Pancreas (tissue), 10 donors: Measurements from ENCODE around the gene NR0B2. TPM values are rescaled to one million over a fixed set of nuclear protein-coding genes. Genes with fewer than 3 reads are reported as not detected.

Source experiments
- ATAC-seq, 4 donors: fragments of 200-7000 bp; cut with Tn5 transposase; one replicate each; pipeline versions ENCODE4 v1.8.0 to v1.9.1; 2020; ENCODE audit warnings: mild to moderate bottlenecking in 4 of 4, moderate library complexity in 4 of 4
- DNase-seq, 6 donors: peaks; one replicate each; pipeline ENCODE4 v3.0.0-alpha.2; 2020
- FAIRE-seq: peaks from 2 replicates; lab custom pipeline; 2012; peaks lifted over from hg19 to GRCh38; lab: Jason Lieb, UNC
- H3K27ac ChIP-seq, 4 donors: fragments of 200-600 bp; sonication (generic); 1 replicate in 3 of 4; 2 replicates in 1 of 4; pipeline versions ENCODE4 v1.5.0 to v1.8.0; 2020
- H3K27me3 ChIP-seq, 4 donors: fragments of 200-600 bp; one replicate each; pipeline ENCODE4 v1.8.0; 2021
- H3K36me3 ChIP-seq, 3 donors: fragments of 200-600 bp; sonication (generic) in 1 of 3; one replicate each; pipeline versions ENCODE4 v1.5.0 to v1.8.0; 2020 to 2021
- H3K4me1 ChIP-seq, 3 donors: fragments of 200-600 bp; one replicate each; pipeline ENCODE4 v1.8.0; 2021
- H3K4me3 ChIP-seq, 4 donors: fragments of 200-600 bp; sonication (generic) in 2 of 4; one replicate each; pipeline versions ENCODE4 v1.5.0 to v1.8.0; 2020 to 2021
- H3K9me3 ChIP-seq, 4 donors: fragments of 200-600 bp; one replicate each; pipeline ENCODE4 v1.8.0; 2021
- CTCF ChIP-seq, 4 donors: fragments of 200-600 bp; sonication (generic) in 3 of 4; IDR thresholded peaks; one replicate each; pipeline versions ENCODE4 v1.5.0 to v1.8.0; 2021; ENCODE audit warnings: antibody characterized with exemption in 4 of 4
- WGBS, 2 donors: extraction: QIAGEN DNeasy Blood & Tissue Kit; methylation state at CpG; one replicate each; pipeline ENCODE4 v1.1.7; 2013; 5-methylcytosine and 5-hydroxymethylcytosine counted together
- intact Hi-C, 3 donors: fragments of 100-400 bp; cut with DNase I; formaldehyde crosslinking; loops; one replicate each; pipeline versions ENCODE4 v1.11.1 to v1.14.2; 2022
- polyA plus RNA-seq, 2 donors: library from polyadenylated mRNA; stranded (reverse); fragments of 200-250 nt; gene quantifications; one replicate each; pipeline ENCODE4 v1.2.3, GENCODE V29; 2013
- total RNA-seq, 6 donors: library from RNA; stranded (reverse); fragmentation: NEBNext Ultra II Directional in 4 of 6; extraction: Animal tissue kit (Norgen Biotek cat#: 25700) in 4 of 6; gene quantifications; one replicate each; pipeline versions ENCODE4 v1.2.1 to v1.2.4, GENCODE V29; 2021 to 2023
- donor health status: healthy with polysubstance abuse.
- donor health status: DM: no; HTN: no; CAD: no; lungs with moderate emphysema.
- donor health status: DM: no; HTN: no; CAD: no.
- donor health status: control.
- donor health status: control.
- donor health status: Bipolar disorder and iron deficiency.
- donor health status: DM: yes; HTN: yes; CAD: no.
- donor health status: DM: no; HTN: no; CAD: no.
- donor health status: DM: no; HTN: no; CAD: no.
- donor health status: DM: yes; HTN: yes; CAD: no.

NR0B2 gene
- total and polyA plus RNA-seq, 8 donors = 7.5 to 37.5 (median 15.5) TPM

GRCh38 chr1:26959270-26959669, 45.5 kb upstream of the NR0B2 start:
- peak overlapping the region; percentile 84 to 98 (median 88) for H3K4me3 ChIP-seq
- intact Hi-C loops = no loop called here
- no peaks in the 10 kb centered on the region for H3K36me3 ChIP-seq
- peaks cover 0 to 17% (median 8%) of the 10 kb centered on the region in 3 donors for H3K4me1 ChIP-seq
- FAIRE-seq (no peak), ATAC-seq (no peak), DNase-seq (peak in 1 of 6 donors; percentile 26)
- no peak overlapping the region for H3K27ac ChIP-seq
- 11 to 12% methylated on average over 8 to 13 of the region's 13 CpGs for WGBS, 2 donors
- no peaks in the 10 kb centered on the region for H3K27me3 ChIP-seq
- TF ChIP-seq CTCF (IDR thresholded peaks at IDR 0.05) = no peak
- no peaks in the 10 kb centered on the region for H3K9me3 ChIP-seq

GRCh38 chr1:26957306-26957705, 43.5 kb upstream of the NR0B2 start:
- Histone ChIP-seq H3K27me3 (no peaks in the 10 kb centered on the region), H3K27ac (no peak overlapping the region), H3K4me3 (no peak overlapping the region), H3K4me1 (peaks cover 0 to 17% (median 8%) of the 10 kb centered on the region in 3 donors), H3K9me3 (no peaks in the 10 kb centered on the region), H3K36me3 (no peaks in the 10 kb centered on the region)
- 94 to 96% methylated on average over 3 of the region's 3 CpGs for WGBS, 2 donors
- FAIRE-seq (no peak), DNase-seq (peak in 1 of 6 donors; percentile 9), ATAC-seq (no peak)
- intact Hi-C loops = no loop called here
- no peak for TF ChIP-seq CTCF (IDR thresholded peaks at IDR 0.05)

- no peak overlapping the region for H3K27ac ChIP-seq
- H3K4me1 ChIP-seq = peaks cover 0 to 14% (median 5%) of the 10 kb centered on the region in 3 donors
- H3K9me3 ChIP-seq = no peaks in the 10 kb centered on the region
- 89 to 93% methylated on average over 3 of the region's 3 CpGs for whole genome bisulfite sequencing, 2 donors
- no peaks in the 10 kb centered on the region for H3K27me3 ChIP-seq
- intact Hi-C loops = no loop called here
- DNase-seq (peak in 1 of 6 donors; percentile 1), FAIRE-seq (no peak), ATAC-seq (no peak)
- peaks cover 0 to 4% (median 0%) of the 10 kb centered on the region in 3 donors for H3K36me3 ChIP-seq
- no peak overlapping the region for H3K4me3 ChIP-seq
- TF ChIP-seq CTCF (IDR thresholded peaks at IDR 0.05) = no peak
These were observed 42.5 kb upstream of the NR0B2 start for GRCh38 chr1:26956321-26956720.

GRCh38 chr1:26953374-26953773, 39.6 kb upstream of the NR0B2 start:
- ATAC-seq (no peak), DNase-seq (peak in 1 of 6 donors; percentile 5), FAIRE-seq (no peak)
- H3K27ac ChIP-seq = no peak overlapping the region
- WGBS, 2 donors = 94 to 98% methylated on average over 5 of the region's 5 CpGs
- no peak overlapping the region for H3K4me3 ChIP-seq
- intact Hi-C loops = no loop called here
- no peak for TF ChIP-seq CTCF (IDR thresholded peaks at IDR 0.05)
- H3K4me1 ChIP-seq = peaks cover 0 to 1% (median 0%) of the 10 kb centered on the region in 3 donors
- peaks cover 0 to 11% (median 5%) of the 10 kb centered on the region in 3 donors for H3K36me3 ChIP-seq
- no peaks in the 10 kb centered on the region for H3K27me3 ChIP-seq
- no peaks in the 10 kb centered on the region for H3K9me3 ChIP-seq

GRCh38 chr1:26951821-26952497, 38.2 kb upstream of the NR0B2 start:
- Histone ChIP-seq H3K9me3 (no peaks in the 10 kb centered on the region), H3K27ac (no peak overlapping the region), H3K4me3 (no peak overlapping the region), H3K36me3 (peaks cover 0 to 12% (median 5%) of the 10 kb centered on the region in 3 donors), H3K27me3 (no peaks in the 10 kb centered on the region), H3K4me1 (no peaks in the 10 kb centered on the region)
- no peak for ATAC-seq
- intact Hi-C loops = no loop called here
- 91 to 92% methylated on average over 23 to 24 of the region's 24 CpGs for WGBS, 2 donors
- peak in 1 of 6 donors; percentile 62 for DNase-seq
- FAIRE-seq = no peak
- TF ChIP-seq CTCF (IDR thresholded peaks at IDR 0.05) = no peak
